ENCODE data around the gene MNT.

GRCh38 chr17:2394775-2395201 is 6.1 kb downstream of the MNT start:
- TF ChIP-seq, protein P1, sequence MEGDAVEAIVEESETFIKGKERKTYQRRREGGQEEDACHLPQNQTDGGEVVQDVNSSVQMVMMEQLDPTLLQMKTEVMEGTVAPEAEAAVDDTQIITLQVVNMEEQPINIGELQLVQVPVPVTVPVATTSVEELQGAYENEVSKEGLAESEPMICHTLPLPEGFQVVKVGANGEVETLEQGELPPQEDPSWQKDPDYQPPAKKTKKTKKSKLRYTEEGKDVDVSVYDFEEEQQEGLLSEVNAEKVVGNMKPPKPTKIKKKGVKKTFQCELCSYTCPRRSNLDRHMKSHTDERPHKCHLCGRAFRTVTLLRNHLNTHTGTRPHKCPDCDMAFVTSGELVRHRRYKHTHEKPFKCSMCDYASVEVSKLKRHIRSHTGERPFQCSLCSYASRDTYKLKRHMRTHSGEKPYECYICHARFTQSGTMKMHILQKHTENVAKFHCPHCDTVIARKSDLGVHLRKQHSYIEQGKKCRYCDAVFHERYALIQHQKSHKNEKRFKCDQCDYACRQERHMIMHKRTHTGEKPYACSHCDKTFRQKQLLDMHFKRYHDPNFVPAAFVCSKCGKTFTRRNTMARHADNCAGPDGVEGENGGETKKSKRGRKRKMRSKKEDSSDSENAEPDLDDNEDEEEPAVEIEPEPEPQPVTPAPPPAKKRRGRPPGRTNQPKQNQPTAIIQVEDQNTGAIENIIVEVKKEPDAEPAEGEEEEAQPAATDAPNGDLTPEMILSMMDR (IDR thresholded peaks at IDR 0.05), result no peak
- TF ChIP-seq POLR2A (IDR thresholded peaks at IDR 0.05), result no peak

Data from Peyer's patch (tissue), 4 donors.